ENCODE results near the gene CDK5.
A peak's percentile ranks its signal among the peaks of the same experiment; 100 is the strongest.

- TF ChIP-seq TARDBP (IDR thresholded peaks at IDR 0.05) = no peak; the same call in 1 of the 2 replicates
- TF ChIP-seq HDAC2 (IDR thresholded peaks at IDR 0.05) = peak; percentile 77; the same call in 1 of the 2 replicates
- TF ChIP-seq CTCF (IDR thresholded peaks at IDR 0.05 in 2 of 3, conservative IDR thresholded peaks at IDR 0.05 in 1 of 3; ENCODE audit: insufficient read depth in 2 of 3, low read depth in 1 of 3, low read length in 3 of 3) = 0 out of 6 replicates have a peak, but pooled peaks of 2 of the 3 experiments have one; percentile 1 to 11
- no peak for TF ChIP-seq THRA (IDR thresholded peaks at IDR 0.05)
These were observed 28.3 kb upstream of the CDK5 start, which contains the start of gene AGAP3 for GRCh38 chr7:151085691-151086620.

Data from K562 (cell line).